ENCODE results near the gene PRPF19.

DNA sequence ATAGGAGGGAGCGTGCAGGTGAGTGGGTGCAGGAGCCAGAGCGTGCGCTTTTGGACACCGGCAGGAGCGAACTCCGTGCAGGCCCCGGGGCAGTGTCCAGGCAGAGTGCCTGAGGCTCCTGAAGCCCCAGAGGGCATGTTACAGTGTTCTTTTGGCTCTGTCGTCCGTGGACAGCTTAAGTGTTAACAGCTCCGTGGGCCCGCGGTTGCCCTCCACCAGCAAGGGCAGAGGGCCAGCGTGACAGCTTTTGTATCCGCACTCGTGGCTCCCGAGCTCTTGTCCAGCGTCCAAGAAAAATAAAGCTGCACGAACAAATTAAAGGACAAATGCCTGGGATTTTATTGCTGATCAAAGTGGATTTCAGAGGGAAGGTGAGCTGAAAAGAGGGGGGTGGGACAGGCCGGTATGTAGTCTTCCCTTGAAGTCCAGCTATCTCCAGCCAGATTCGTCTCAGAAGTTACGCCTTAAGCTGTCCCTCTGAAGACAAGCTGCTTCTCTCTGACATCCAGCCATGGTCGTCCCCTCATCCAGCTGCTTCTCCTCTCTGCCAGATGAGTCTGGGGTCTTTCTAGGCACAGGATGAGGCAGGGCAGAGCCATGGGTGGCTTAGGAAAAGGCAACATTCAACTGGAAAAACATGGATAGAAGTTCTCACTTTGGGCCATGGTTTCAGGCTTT lies 6.6 kb upstream of the PRPF19 start:
- TF ChIP-seq, protein P1, sequence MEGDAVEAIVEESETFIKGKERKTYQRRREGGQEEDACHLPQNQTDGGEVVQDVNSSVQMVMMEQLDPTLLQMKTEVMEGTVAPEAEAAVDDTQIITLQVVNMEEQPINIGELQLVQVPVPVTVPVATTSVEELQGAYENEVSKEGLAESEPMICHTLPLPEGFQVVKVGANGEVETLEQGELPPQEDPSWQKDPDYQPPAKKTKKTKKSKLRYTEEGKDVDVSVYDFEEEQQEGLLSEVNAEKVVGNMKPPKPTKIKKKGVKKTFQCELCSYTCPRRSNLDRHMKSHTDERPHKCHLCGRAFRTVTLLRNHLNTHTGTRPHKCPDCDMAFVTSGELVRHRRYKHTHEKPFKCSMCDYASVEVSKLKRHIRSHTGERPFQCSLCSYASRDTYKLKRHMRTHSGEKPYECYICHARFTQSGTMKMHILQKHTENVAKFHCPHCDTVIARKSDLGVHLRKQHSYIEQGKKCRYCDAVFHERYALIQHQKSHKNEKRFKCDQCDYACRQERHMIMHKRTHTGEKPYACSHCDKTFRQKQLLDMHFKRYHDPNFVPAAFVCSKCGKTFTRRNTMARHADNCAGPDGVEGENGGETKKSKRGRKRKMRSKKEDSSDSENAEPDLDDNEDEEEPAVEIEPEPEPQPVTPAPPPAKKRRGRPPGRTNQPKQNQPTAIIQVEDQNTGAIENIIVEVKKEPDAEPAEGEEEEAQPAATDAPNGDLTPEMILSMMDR (conservative IDR thresholded peaks at IDR 0.05; ENCODE audit: low read length): no peak
- no peak for TF ChIP-seq EZH2phosphoT487 (IDR thresholded peaks at IDR 0.05; ENCODE audit: borderline replicate concordance, low read depth, low read length)

Measured in OCI-LY7 (cell line).